Measurements from ENCODE around the gene B3GALT5. TPM values are rescaled to one million over a fixed set of nuclear protein-coding genes. Genes with fewer than 3 reads are reported as not detected.

The B3GALT5 gene
- total RNA-seq: 0.39 and 0.54 TPM in 2 replicates

GRCh38 chr21:39612233-39613040 lies at the start of gene B3GALT5:
B3GALT5 (plus strand) TSS chr21:39612940; CDS start chr21:39660560, 47,620 bp downstream.

Other genes starting within 250 kb of the B3GALT5 start
- 2.0 and 2.7 TPM in 2 replicates for gene LCA5L, start 167.2 kb upstream of the B3GALT5 start, total RNA-seq
- 0.79 and 1.5 TPM in 2 replicates for gene SH3BGR, start 161.0 kb upstream of the B3GALT5 start, total RNA-seq
- gene IGSF5, start 132.2 kb downstream of the B3GALT5 start, total RNA-seq: 0.11 and 0.79 TPM in 2 replicates

All from placental epithelial cell (primary cell).